Mesothelial cell of epicardium (in vitro differentiated cells): ENCODE measurements around the gene CCNB1. TPM values are rescaled to one million over a fixed set of nuclear protein-coding genes. Genes with fewer than 3 reads are reported as not detected.
"Not testable (repeated sequence)": the region's sequence is repeated elsewhere in the genome, so short reads cannot be mapped to it uniquely, and the experiment has no call there.

Experiments
- DNase-seq, 2 experiments: peaks; one replicate each; pipeline ENCODE4 v3.0.0; 2021; ENCODE audit warnings: low spot score in 2 of 2; ENCODE audit not compliant: unreplicated experiment in 2 of 2
- H3K27ac Mint-ChIP-seq: 2 replicates; pipeline ENCODE4 v1.8.0; 2021; ENCODE audit warnings: mixed read lengths
- H3K27me3 Mint-ChIP-seq: 2 replicates; pipeline ENCODE4 v1.8.0; 2021; ENCODE audit warnings: low read depth, mixed read lengths
- H3K36me3 Mint-ChIP-seq: 2 replicates; pipeline ENCODE4 v1.8.0; 2021; ENCODE audit warnings: mixed read lengths
- H3K4me1 Mint-ChIP-seq: 2 replicates; pipeline ENCODE4 v1.8.0; 2021; ENCODE audit warnings: mixed read lengths
- H3K4me3 Mint-ChIP-seq: 2 replicates; pipeline ENCODE4 v1.8.0; 2021; ENCODE audit warnings: mild to moderate bottlenecking, moderate library complexity, mixed read lengths
- H3K9me3 Mint-ChIP-seq: 2 replicates; pipeline ENCODE4 v1.8.0; 2021; ENCODE audit warnings: mixed read lengths
- CTCF ChIP-seq: fragments of 200-600 bp; sonication (generic); IDR thresholded peaks from one replicate; pipeline ENCODE4 v1.5.0; 2021; ENCODE audit warnings: antibody characterized with exemption; ENCODE audit not compliant: unreplicated experiment
- total RNA-seq: library from RNA; stranded (reverse); gene quantifications from 3 replicates; pipeline ENCODE4 v1.2.1, GENCODE V29; 2021

CCNB1 gene
- total RNA-seq, 1 donor from 2014 or later, result 62.7 TPM

GRCh38 chr5:69136293-69136692, 30.7 kb upstream of the CCNB1 start:
- H3K27ac Mint-ChIP-seq, result no peak overlapping the region
- peaks cover 12% of the 10 kb centered on the region for H3K36me3 Mint-ChIP-seq
- peaks cover 13% of the 10 kb centered on the region for H3K9me3 Mint-ChIP-seq
- H3K27me3 Mint-ChIP-seq, result no peaks in the 10 kb centered on the region
- TF ChIP-seq CTCF, result no peak
- DNase-seq, result no peak
- H3K4me3 Mint-ChIP-seq, result no peak overlapping the region
- H3K4me1 Mint-ChIP-seq, result no peaks in the 10 kb centered on the region

- Mint-ChIP-seq H3K36me3 (peaks cover 12% of the 10 kb centered on the region), H3K9me3 (peaks cover 16% of the 10 kb centered on the region)
- H3K4me1 Mint-ChIP-seq, H3K27me3 Mint-ChIP-seq, H3K4me3 Mint-ChIP-seq, H3K27ac Mint-ChIP-seq, DNase-seq: not testable (repeated sequence)
Observed at GRCh38 chr5:69137208-69137607, 29.7 kb upstream of the CCNB1 start.

- TF ChIP-seq CTCF, result no peak
- DNase-seq, result no peak
- Mint-ChIP-seq H3K4me3 (no peak overlapping the region), H3K27ac (no peak overlapping the region), H3K9me3 (peaks cover 18% of the 10 kb centered on the region), H3K36me3 (peaks cover 12% of the 10 kb centered on the region), H3K4me1 (no peaks in the 10 kb centered on the region), H3K27me3 (no peaks in the 10 kb centered on the region)
Observed at GRCh38 chr5:69137807-69138206, 29.1 kb upstream of the CCNB1 start.

DNA sequence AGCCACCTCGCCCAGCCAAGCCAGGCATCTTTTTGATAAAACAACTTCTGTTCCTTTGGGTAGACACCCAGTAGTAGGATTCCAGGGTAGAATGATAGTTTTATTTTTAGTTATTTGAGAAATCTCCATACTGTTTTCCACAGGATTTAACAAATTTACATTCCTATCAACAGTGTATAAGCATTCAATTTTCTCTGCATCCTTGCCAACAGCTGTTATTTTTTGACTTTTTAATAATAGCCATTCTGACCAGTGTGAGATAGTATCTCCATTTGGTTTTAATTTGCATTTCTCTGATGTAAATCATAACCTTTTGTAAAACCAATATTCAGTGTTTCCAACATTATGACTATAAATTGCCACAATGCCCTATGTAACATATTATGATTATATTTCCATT, 28.2 kb upstream of the CCNB1 start:
- H3K4me1 Mint-ChIP-seq, result no peaks in the 10 kb centered on the region
- no peak for DNase-seq
- no peak for TF ChIP-seq CTCF
- peaks cover 26% of the 10 kb centered on the region for H3K9me3 Mint-ChIP-seq
- H3K27me3 Mint-ChIP-seq, result no peaks in the 10 kb centered on the region
- no peak overlapping the region for H3K4me3 Mint-ChIP-seq
- no peak overlapping the region for H3K27ac Mint-ChIP-seq
- peaks cover 7% of the 10 kb centered on the region for H3K36me3 Mint-ChIP-seq

DNA sequence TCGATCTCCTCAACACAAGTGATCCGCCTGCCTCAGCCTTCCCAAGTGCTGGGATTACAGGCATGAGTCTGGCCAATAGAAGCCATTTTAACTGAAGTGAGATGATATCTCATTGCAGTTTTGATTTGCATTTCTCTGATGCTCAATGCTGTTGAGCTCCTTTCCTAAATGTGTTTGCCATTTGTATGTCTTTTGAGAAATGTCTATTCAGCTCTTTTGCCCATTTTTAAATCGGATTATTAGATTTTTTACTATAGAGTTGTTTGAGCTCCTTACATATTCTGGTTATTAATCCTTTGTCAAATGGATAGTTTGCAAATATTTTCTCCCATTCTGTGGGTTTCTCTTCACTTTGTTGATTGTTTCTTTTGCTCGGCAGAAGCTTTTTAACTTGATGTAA, 26.7 kb upstream of the CCNB1 start:
- not testable (repeated sequence) for DNase-seq, H3K4me1 Mint-ChIP-seq, H3K27me3 Mint-ChIP-seq, H3K27ac Mint-ChIP-seq, H3K4me3 Mint-ChIP-seq, H3K36me3 Mint-ChIP-seq
- H3K9me3 Mint-ChIP-seq, result peaks cover 27% of the 10 kb centered on the region

GRCh38 chr5:69140827-69141226, 26.1 kb upstream of the CCNB1 start:
- Mint-ChIP-seq H3K4me1 (no peaks in the 10 kb centered on the region), H3K27me3 (no peaks in the 10 kb centered on the region)
- DNase-seq, result no peak

GRCh38 chr5:69148576-69148975, 18.4 kb upstream of the CCNB1 start:
- H3K27ac Mint-ChIP-seq, H3K4me1 Mint-ChIP-seq, H3K27me3 Mint-ChIP-seq, H3K4me3 Mint-ChIP-seq, DNase-seq, H3K9me3 Mint-ChIP-seq, H3K36me3 Mint-ChIP-seq: not testable (repeated sequence)

More at GRCh38 chr5:69140827-69141226, 26.1 kb upstream of the CCNB1 start:
- Mint-ChIP-seq H3K27ac (no peak overlapping the region), H3K36me3 (no peaks in the 10 kb centered on the region), H3K4me3 (no peak overlapping the region), H3K9me3 (peaks cover 27% of the 10 kb centered on the region)
- no peak for TF ChIP-seq CTCF
